H1 (cell line): ENCODE measurements around the gene ABCD1. TPM values are rescaled to one million over a fixed set of nuclear protein-coding genes. Genes with fewer than 3 reads are reported as not detected.
"Not testable (repeated sequence)": the region's sequence is repeated elsewhere in the genome, so short reads cannot be mapped to it uniquely, and the experiment has no call there.

Experiments used
- CTCF ChIA-PET: fragments of 300-600 bp; sonication (Branson Sonifier 250); formaldehyde crosslinking; loops from one replicate; lab custom pipeline; 2021; ENCODE audit not compliant: partially characterized antibody; lab: Charles Lee
- POLR2A ChIA-PET: fragments of 300-600 bp; sonication (Branson Sonifier 250); formaldehyde crosslinking; loops from one replicate; lab custom pipeline; 2021; ENCODE audit warnings: inconsistent platforms; ENCODE audit not compliant: partially characterized antibody; lab: Charles Lee
- DNase-seq, 2 experiments: peaks; one replicate each; pipeline versions ENCODE4 v3.0.0 to v3.0.0-alpha.2; 2010 to 2022; ENCODE audit warnings: low spot score in 2 of 2, low read depth in 1 of 2, mixed read lengths in 1 of 2
- FAIRE-seq: peaks from 2 replicates; lab custom pipeline; 2011; peaks lifted over from hg19 to GRCh38; lab: Jason Lieb, UNC
- H2AFZ ChIP-seq: 2 replicates; pipeline ENCODE4 v1.8.1; 2012; ENCODE audit warnings: low read length, inconsistent platforms
- H2AK5ac ChIP-seq: 2 replicates; pipeline ENCODE4 v1.6.1; 2013; ENCODE audit warnings: low read depth, low read length
- H2BK120ac ChIP-seq: replicated peaks from 2 replicates; pipeline ENCODE3; 2013; ENCODE audit warnings: low read depth, low read length, inconsistent platforms
- H2BK12ac ChIP-seq: 2 replicates; pipeline ENCODE4 v1.6.1; 2013; ENCODE audit warnings: low read depth, low read length
- H2BK15ac ChIP-seq: 2 replicates; pipeline ENCODE4 v1.6.1; 2013; ENCODE audit warnings: low read length
- H2BK20ac ChIP-seq: 2 replicates; pipeline ENCODE4 v1.6.1; 2013; ENCODE audit warnings: low read length
- H2BK5ac ChIP-seq: 2 replicates; pipeline ENCODE4 v1.6.1; 2013; ENCODE audit warnings: low read depth, low read length
- H3K14ac ChIP-seq: 2 replicates; pipeline ENCODE4 v1.6.1; 2013; ENCODE audit warnings: inconsistent platforms; ENCODE audit not compliant: insufficient read length
- H3K18ac ChIP-seq: 2 replicates; pipeline ENCODE4 v1.6.1; 2013; ENCODE audit warnings: low read length; ENCODE audit errors: extremely low read depth
- H3K23ac ChIP-seq: 2 replicates; pipeline ENCODE4 v1.6.1; 2013; ENCODE audit warnings: inconsistent platforms; ENCODE audit not compliant: insufficient read length
- H3K23me2 ChIP-seq: 2 replicates; pipeline ENCODE4 v1.6.1; 2013; ENCODE audit warnings: low read depth, low read length
- H3K27ac ChIP-seq: 2 replicates; pipeline ENCODE4 v1.6.1; 2011; ENCODE audit warnings: low read depth, low read length, inconsistent platforms
- H3K27me3 ChIP-seq, 4 experiments: replicated peaks in 1 of 4; 1 replicate in 1 of 4; 2 replicates in 3 of 4; pipeline versions ENCODE4 v1.6.1 to v1.8.1; 2011 to 2013; ENCODE audit warnings: low read length in 3 of 4, mild to moderate bottlenecking in 3 of 4, inconsistent platforms in 2 of 4, mixed read lengths in 2 of 4, moderate library complexity in 1 of 4; ENCODE audit not compliant: control insufficient read depth in 3 of 4, insufficient read depth in 3 of 4; ENCODE audit errors: extremely low read depth in 1 of 4
- H3K36me3 ChIP-seq, 4 experiments: 2 replicates each; pipeline versions ENCODE4 v1.6.1 to v1.8.1; 2011 to 2013; ENCODE audit warnings: mild to moderate bottlenecking in 4 of 4, low read length in 3 of 4, moderate library complexity in 2 of 4, control low read depth in 1 of 4, inconsistent platforms in 1 of 4; ENCODE audit not compliant: insufficient read depth in 4 of 4, control insufficient read depth in 2 of 4
- H3K4ac ChIP-seq: replicated peaks from 2 replicates; pipeline ENCODE3; 2013; ENCODE audit warnings: low read length, low read depth, mixed read lengths, inconsistent platforms; ENCODE audit not compliant: insufficient read length
- H3K4me1 ChIP-seq, 4 experiments: replicated peaks in 1 of 4; 1 replicate in 1 of 4; 2 replicates in 3 of 4; pipeline versions ENCODE4 v1.6.1 to v1.8.1; 2011 to 2013; ENCODE audit warnings: low read length in 3 of 4, inconsistent platforms in 2 of 4, mixed read lengths in 1 of 4; ENCODE audit not compliant: insufficient read depth in 4 of 4, control insufficient read depth in 3 of 4
- H3K4me2 ChIP-seq, 2 experiments: 2 replicates each; pipeline versions ENCODE4 v1.6.1 to v1.8.1; 2011 to 2013; ENCODE audit warnings: low read depth in 2 of 2, low read length in 2 of 2, control low read depth in 1 of 2, inconsistent platforms in 1 of 2, mild to moderate bottlenecking in 1 of 2; ENCODE audit not compliant: insufficient read depth in 1 of 2
- H3K4me3 ChIP-seq, 4 experiments: fragments of 200-600, 300-600 bp in 1 of 4; sonication (generic), shearing (Covaris generic), sonication (Bioruptor Twin) in 1 of 4; 2 replicates each; pipeline versions ENCODE4 v1.5.1 to v1.8.1; 2011 to 2016; ENCODE audit warnings: low read length in 4 of 4, low read depth in 3 of 4, control low read depth in 2 of 4, inconsistent platforms in 2 of 4, mild to moderate bottlenecking in 2 of 4, mixed read lengths in 1 of 4, moderate library complexity in 1 of 4; ENCODE audit not compliant: insufficient read depth in 2 of 4; ENCODE audit errors: extremely low read depth in 1 of 4
- H3K56ac ChIP-seq: replicated peaks from 2 replicates; pipeline ENCODE3; 2013; ENCODE audit warnings: low read depth, mild to moderate bottlenecking, mixed read lengths, low read length, inconsistent platforms; ENCODE audit not compliant: insufficient read length
- H3K79me1 ChIP-seq: 2 replicates; pipeline ENCODE4 v1.6.1; 2013; ENCODE audit warnings: low read depth, low read length, control low read depth
- H3K79me2 ChIP-seq, 2 experiments: 2 replicates each; pipeline versions ENCODE4 v1.6.1 to v1.8.1; 2012 to 2013; ENCODE audit warnings: low read length in 2 of 2, mild to moderate bottlenecking in 2 of 2, inconsistent platforms in 1 of 2; ENCODE audit not compliant: insufficient read depth in 2 of 2, control insufficient read depth in 1 of 2
- H3K9ac ChIP-seq, 4 experiments: replicated peaks in 1 of 4; 1 replicate in 1 of 4; 2 replicates in 3 of 4; pipeline versions ENCODE4 v1.6.1 to v1.8.1; 2011 to 2013; ENCODE audit warnings: low read depth in 3 of 4, low read length in 3 of 4, control low read depth in 2 of 4, mild to moderate bottlenecking in 2 of 4, moderate library complexity in 2 of 4, inconsistent platforms in 1 of 4; ENCODE audit errors: extremely low read depth in 1 of 4
- H3K9me3 ChIP-seq, 2 experiments: 2 replicates each; pipeline versions ENCODE4 v1.6.1 to v1.8.1; 2012 to 2013; ENCODE audit warnings: mild to moderate bottlenecking in 2 of 2, moderate library complexity in 2 of 2, control low read depth in 1 of 2, inconsistent platforms in 1 of 2, low read depth in 1 of 2, low read length in 1 of 2, mixed read lengths in 1 of 2; ENCODE audit not compliant: insufficient read depth in 2 of 2
- H4K20me1 ChIP-seq, 2 experiments: replicated peaks in 1 of 2; 2 replicates each; pipeline versions ENCODE3 to v1.8.1; 2011 to 2013; ENCODE audit warnings: inconsistent platforms in 2 of 2, low read length in 2 of 2, mild to moderate bottlenecking in 1 of 2; ENCODE audit not compliant: insufficient read depth in 2 of 2, control insufficient read depth in 1 of 2
- H4K5ac ChIP-seq: 2 replicates; pipeline ENCODE4 v1.6.1; 2013; ENCODE audit warnings: low read length, low read depth, mixed read lengths, inconsistent platforms; ENCODE audit not compliant: insufficient read length
- H4K8ac ChIP-seq: 2 replicates; pipeline ENCODE4 v1.8.0; 2013; ENCODE audit warnings: mild to moderate bottlenecking, moderate library complexity, low read length, inconsistent platforms; ENCODE audit not compliant: insufficient read depth; ENCODE audit errors: extremely low read depth
- H4K91ac ChIP-seq: replicated peaks from 2 replicates; pipeline ENCODE3; 2013; ENCODE audit warnings: low read length, mixed read lengths, inconsistent platforms; ENCODE audit not compliant: insufficient read length
- WGBS, 2 experiments: shearing (Covaris generic) in 1 of 2; methylation state at CpG; one replicate each; pipeline versions ENCODE4 v1.1.6 to v1.1.7; 2013 to 2015; ENCODE audit warnings: low lambda C conversion rate in 2 of 2, mixed read lengths in 2 of 2, inconsistent platforms in 1 of 2, low coverage in 1 of 2, missing lambda C conversion rate in 1 of 2; ENCODE audit not compliant: insufficient replicate concordance in 2 of 2, insufficient coverage in 1 of 2, insufficient read length in 1 of 2; ENCODE audit errors: extremely low coverage in 1 of 2, missing lambda C conversion rate in 1 of 2; 5-methylcytosine and 5-hydroxymethylcytosine counted together
- polyA plus RNA-seq, 7 experiments: library from polyadenylated mRNA; depleted of rRNA in 3 of 7; stranded (reverse) in 5 of 7; unstranded in 2 of 7; fragments of >200 nt in 5 of 7; fragments of 200-250 nt in 2 of 7; gene quantifications; 1 replicate in 5 of 7; 2 replicates in 1 of 7; 4 replicates in 1 of 7; pipeline versions ENCODE4 v1.2.1 to v1.2.3, GENCODE V29; 2011 to 2013; ENCODE audit warnings: missing spikeins in 2 of 7, mixed read lengths in 2 of 7
- total RNA-seq: library from RNA; stranded (reverse); fragmentation: NEBNext Ultra II Directional; extraction: Animal tissue kit (Norgen Biotek cat#: 25700); gene quantifications from 2 replicates; pipeline ENCODE4 v1.2.1, GENCODE V29; 2021

Gene ABCD1
- total and polyA plus RNA-seq, 2 of the 8 experiments (the other 6 are each of a cell fraction or from before 2014, with no cell fraction given): 3.1 to 6.6 TPM

- not testable (repeated sequence) for H4K20me1 ChIP-seq
Measured at GRCh38 chrX:153699210-153699783, 25.4 kb upstream of the ABCD1 start.

More at GRCh38 chrX:153699210-153699783, 25.4 kb upstream of the ABCD1 start:
- H2BK20ac ChIP-seq, H3K4me1 ChIP-seq, H2AFZ ChIP-seq, H2AK5ac ChIP-seq, H3K27me3 ChIP-seq, DNase-seq, H2BK12ac ChIP-seq, H3K56ac ChIP-seq, H2BK15ac ChIP-seq, H3K18ac ChIP-seq, H4K5ac ChIP-seq, H3K14ac ChIP-seq, H3K4me3 ChIP-seq, H3K23me2 ChIP-seq, FAIRE-seq, H2BK5ac ChIP-seq, H3K4me2 ChIP-seq, H3K79me2 ChIP-seq, H3K9ac ChIP-seq, H4K8ac ChIP-seq, H3K79me1 ChIP-seq, H2BK120ac ChIP-seq, H3K27ac ChIP-seq, H4K91ac ChIP-seq, H3K4ac ChIP-seq, H3K9me3 ChIP-seq, H3K23ac ChIP-seq: not testable (repeated sequence)
- peaks cover 0 to 36% (median 9%) of the 10 kb centered on the region in 4 experiments; a peak in 6 of 8 replicates for H3K36me3 ChIP-seq
- CTCF ChIA-PET: interaction anchor here (1.0 to 2.5 kb wide), 3 partner anchors 9 to 30 kb away, joined by 3 to 10 read pairs (median 5); partner anchors contain the start of gene SLC6A8
- POLR2A ChIA-PET: interaction anchor here (0.6 to 1.9 kb wide), 4 partner anchors 9 to 225 kb away, joined by 3 to 11 read pairs (median 4); no protein-coding TSS in a partner anchor
- 93% methylated on average over 10 of the region's 16 CpGs; no CpG with 5 or more reads in 1 of the 2 experiments for WGBS, 2 experiments
